Motor neuron (in vitro differentiated cells): Measurements from ENCODE around the gene PPP4R1. TPM values are rescaled to one million over a fixed set of nuclear protein-coding genes. Genes with fewer than 3 reads are reported as not detected.

Source experiments
- ATAC-seq, 8 experiments: fragments of 200-7000 bp; cut with Tn5 transposase; replicated peaks in 6 of 8; 2 replicates each; pipeline ENCODE4 v1.8.0; 2021; ENCODE audit warnings: mild to moderate bottlenecking in 8 of 8, moderate library complexity in 8 of 8
- H3K27ac ChIP-seq, 2 donors: fragments of 250-450 bp; sonication (Bioruptor Pico); 2 replicates each; pipeline ENCODE4 v1.9.0; 2021; ENCODE audit warnings: antibody characterized with exemption in 2 of 2, mild to moderate bottlenecking in 2 of 2, moderate library complexity in 1 of 2
- H3K4me1 ChIP-seq, 2 donors: fragments of 250-450 bp; sonication (Bioruptor Pico); replicated peaks in 1 of 2; 2 replicates each; pipeline ENCODE4 v1.6.1; 2021; ENCODE audit warnings: antibody characterized with exemption in 2 of 2, mild to moderate bottlenecking in 2 of 2, moderate library complexity in 1 of 2
- H3K4me3 ChIP-seq, 5 donors: fragments of 250-450 bp; sonication (Bioruptor Pico); 2 replicates each; pipeline ENCODE4 v1.9.0; 2021; ENCODE audit warnings: antibody characterized with exemption in 5 of 5, mild to moderate bottlenecking in 5 of 5, moderate library complexity in 4 of 5
- whole genome bisulfite sequencing, 10 experiments: fragments of 450-650 bp; shearing (Covaris generic); methylation state at CpG; one replicate each; pipeline ENCODE4 v1.0.0; 2022; 5-methylcytosine and 5-hydroxymethylcytosine counted together
- in situ Hi-C, 9 experiments: fragments of 400-800 bp; cut with MboI; loops; one replicate each; pipeline ENCODE4 v1.15.0; 2021; ENCODE audit warnings: low sequenced_read_pairs in 9 of 9, low pct_unique_long_range_greater_than_20kb in 2 of 9; ENCODE audit not compliant: unreplicated experiment in 9 of 9
- total RNA-seq, 8 experiments: library from RNA; unstranded; fragments of 300-600 nt; gene quantifications; 2 replicates each; pipeline versions ENCODE4 v1.2.3 to v1.2.4, GENCODE V29; 2022

The PPP4R1 gene
- total RNA-seq, 8 experiments from 2014 or later, result 43.3 to 126 (median 59.7) TPM

GRCh38 chr18:9604348-9604747 is 10.0 kb downstream of the PPP4R1 start:
- WGBS, 10 experiments, result 33 to 100% (median 100%) methylated on average over 1 to 2 of the region's 2 CpGs
- in situ Hi-C loops, result loop anchor here in 1 of 9 experiments (25.0 kb wide), 1 partner anchor 158 kb away; no protein-coding TSS in a partner anchor
- ATAC-seq, result no peak

GRCh38 chr18:9599328-9599727 is 15.0 kb downstream of the PPP4R1 start:
- Histone ChIP-seq H3K4me1 (no peaks in the 10 kb centered on the region), H3K27ac (no peak overlapping the region), H3K4me3 (no peak overlapping the region)
- no peak for ATAC-seq
- in situ Hi-C loops, result no loop called here

More at GRCh38 chr18:9604348-9604747, 10.0 kb downstream of the PPP4R1 start:
- Histone ChIP-seq H3K4me1 (peaks cover 0 to 4% of the 10 kb centered on the region in 2 donors), H3K4me3 (no peak overlapping the region), H3K27ac (no peak overlapping the region)

GRCh38 chr18:9597609-9598008 is 16.8 kb downstream of the PPP4R1 start:
- H3K27ac ChIP-seq, result no peak overlapping the region
- in situ Hi-C loops, result no loop called here
- 58 to 100% (median 90%) methylated on average over 1 to 3 of the region's 3 CpGs for WGBS, 10 experiments
- ATAC-seq, result no peak
- no peaks in the 10 kb centered on the region for H3K4me1 ChIP-seq
- H3K4me3 ChIP-seq, result no peak overlapping the region

GRCh38 chr18:9596843-9597526 is 17.4 kb downstream of the PPP4R1 start:
- Histone ChIP-seq H3K27ac (no peak overlapping the region), H3K4me1 (no peaks in the 10 kb centered on the region), H3K4me3 (no peak overlapping the region)
- 89 to 100% (median 96%) methylated on average over 1 to 4 of the region's 4 CpGs; no CpG with 5 or more reads in 1 of the 10 experiments for WGBS, 10 experiments
- in situ Hi-C loops, result no loop called here
- ATAC-seq, result no peak

- WGBS, 10 experiments, result 18 to 100% (median 70%) methylated on average over 2 to 3 of the region's 3 CpGs
- no peak for ATAC-seq
- Histone ChIP-seq H3K4me3 (no peak overlapping the region), H3K27ac (no peak overlapping the region), H3K4me1 (no peaks in the 10 kb centered on the region)
- in situ Hi-C loops, result no loop called here
Measured at GRCh38 chr18:9596226-9596625, 18.1 kb downstream of the PPP4R1 start.

GRCh38 chr18:9594823-9595596 is 19.3 kb downstream of the PPP4R1 start:
- in situ Hi-C loops, result no loop called here
- 0 to 100% (median 0%) methylated on average over 1 of the region's 1 CpG; no CpG with 5 or more reads in 3 of the 10 experiments for whole genome bisulfite sequencing, 10 experiments
- ATAC-seq, result peak in 4 of 8 experiments; percentile 14 to 96 (median 94)
- Histone ChIP-seq H3K4me3 (no peak overlapping the region), H3K4me1 (no peaks in the 10 kb centered on the region), H3K27ac (no peak overlapping the region)

- in situ Hi-C loops, result no loop called here
- no peak for ATAC-seq
- 92 to 100% (median 100%) methylated on average over 1 to 4 of the region's 4 CpGs; no CpG with 5 or more reads in 3 of the 10 experiments for WGBS, 10 experiments
Measured at GRCh38 chr18:9587924-9588323, 26.4 kb downstream of the PPP4R1 start.

GRCh38 chr18:9586814-9587213 is 27.5 kb downstream of the PPP4R1 start:
- WGBS, 10 experiments, result 58 to 100% (median 100%) methylated on average over 1 to 3 of the region's 3 CpGs
- in situ Hi-C loops, result no loop called here

More at GRCh38 chr18:9587924-9588323, 26.4 kb downstream of the PPP4R1 start:
- Histone ChIP-seq H3K4me1 (no peaks in the 10 kb centered on the region), H3K27ac (no peak overlapping the region), H3K4me3 (no peak overlapping the region)

GRCh38 chr18:9581667-9582066 is 32.7 kb downstream of the PPP4R1 start:
- Histone ChIP-seq H3K4me3 (no peak overlapping the region), H3K4me1 (no peaks in the 10 kb centered on the region), H3K27ac (no peak overlapping the region)
- 84 to 100% (median 96%) methylated on average over 2 to 7 of the region's 7 CpGs for WGBS, 10 experiments
- no peak for ATAC-seq
- in situ Hi-C loops, result no loop called here

More at GRCh38 chr18:9586814-9587213, 27.5 kb downstream of the PPP4R1 start:
- Histone ChIP-seq H3K27ac (no peak overlapping the region), H3K4me3 (no peak overlapping the region), H3K4me1 (no peaks in the 10 kb centered on the region)
- no peak for ATAC-seq

GRCh38 chr18:9578306-9578705 is 36.1 kb downstream of the PPP4R1 start:
- H3K4me1 ChIP-seq, result peaks cover 0 to 8% of the 10 kb centered on the region in 2 donors
- H3K27ac ChIP-seq, result no peak overlapping the region
- H3K4me3 ChIP-seq, result no peak overlapping the region
- in situ Hi-C loops, result no loop called here
- no peak for ATAC-seq

- Histone ChIP-seq H3K4me3 (no peak overlapping the region), H3K4me1 (peaks cover 0 to 8% of the 10 kb centered on the region in 2 donors), H3K27ac (no peak overlapping the region)
- WGBS, 10 experiments, result 92 to 100% (median 98%) methylated on average over 1 to 8 of the region's 9 CpGs; no CpG with 5 or more reads in 3 of the 10 experiments
- in situ Hi-C loops, result no loop called here
- no peak for ATAC-seq
Measured at GRCh38 chr18:9577361-9577760, 37.0 kb downstream of the PPP4R1 start.

- ATAC-seq, result peak; percentile 87 to 98 (median 92)
- in situ Hi-C loops, result no loop called here
- H3K4me1 ChIP-seq, result peaks cover 0 to 8% of the 10 kb centered on the region in 2 donors
- H3K4me3 ChIP-seq, result no peak overlapping the region
- WGBS, 10 experiments, result 0 to 70% (median 26%) methylated on average over 1 to 5 of the region's 5 CpGs; no CpG with 5 or more reads in 1 of the 10 experiments
- H3K27ac ChIP-seq, result no peak overlapping the region
Measured at GRCh38 chr18:9575558-9575957, 38.8 kb downstream of the PPP4R1 start.

- peak in 6 of 8 experiments; percentile 33 to 87 (median 47) for ATAC-seq
- no peak overlapping the region for H3K27ac ChIP-seq
Measured at GRCh38 chr18:9574473-9575115, 39.8 kb downstream of the PPP4R1 start.

More at GRCh38 chr18:9574473-9575115, 39.8 kb downstream of the PPP4R1 start:
- H3K4me1 ChIP-seq, result peaks cover 0 to 8% of the 10 kb centered on the region in 2 donors
- no peak overlapping the region for H3K4me3 ChIP-seq
- in situ Hi-C loops, result no loop called here
- 0 to 85% (median 43%) methylated on average over 1 to 7 of the region's 7 CpGs; no CpG with 5 or more reads in 1 of the 10 experiments for WGBS, 10 experiments
